Measurements from ENCODE around the gene IRAK4. TPM values are rescaled to one million over a fixed set of nuclear protein-coding genes. Genes with fewer than 3 reads are reported as not detected.
A peak's percentile ranks its signal among the peaks of the same experiment; 100 is the strongest.

Gene IRAK4
- 8.7 to 13.9 TPM (median 10.8 TPM) in 3 replicates for polyA plus RNA-seq
- 6.4 TPM for polyA plus RNA-seq (2011; ENCODE audit: low read depth)
- 5.2 and 9.7 TPM in 2 replicates for polyA plus RNA-seq (2011; cell fraction: cytosol; rRNA removed)
- polyA plus RNA-seq (2011; cell fraction: nucleus; rRNA removed) = 13.7 and 16.6 TPM in 2 replicates
- 6.3 and 9.0 TPM in 2 replicates for polyA plus RNA-seq (2012; ENCODE audit: low replicate concordance)
- polyA minus RNA-seq = 3.1 to 17.5 TPM (median 7.1 TPM) in 3 replicates
- polyA minus RNA-seq (2011; cell fraction: cytosol; rRNA and poly(A)+ RNA removed) = 10.0 TPM
- polyA minus RNA-seq (2011; cell fraction: nucleus; rRNA and poly(A)+ RNA removed) = 5.0 and 11.7 TPM in 2 replicates

DNA sequence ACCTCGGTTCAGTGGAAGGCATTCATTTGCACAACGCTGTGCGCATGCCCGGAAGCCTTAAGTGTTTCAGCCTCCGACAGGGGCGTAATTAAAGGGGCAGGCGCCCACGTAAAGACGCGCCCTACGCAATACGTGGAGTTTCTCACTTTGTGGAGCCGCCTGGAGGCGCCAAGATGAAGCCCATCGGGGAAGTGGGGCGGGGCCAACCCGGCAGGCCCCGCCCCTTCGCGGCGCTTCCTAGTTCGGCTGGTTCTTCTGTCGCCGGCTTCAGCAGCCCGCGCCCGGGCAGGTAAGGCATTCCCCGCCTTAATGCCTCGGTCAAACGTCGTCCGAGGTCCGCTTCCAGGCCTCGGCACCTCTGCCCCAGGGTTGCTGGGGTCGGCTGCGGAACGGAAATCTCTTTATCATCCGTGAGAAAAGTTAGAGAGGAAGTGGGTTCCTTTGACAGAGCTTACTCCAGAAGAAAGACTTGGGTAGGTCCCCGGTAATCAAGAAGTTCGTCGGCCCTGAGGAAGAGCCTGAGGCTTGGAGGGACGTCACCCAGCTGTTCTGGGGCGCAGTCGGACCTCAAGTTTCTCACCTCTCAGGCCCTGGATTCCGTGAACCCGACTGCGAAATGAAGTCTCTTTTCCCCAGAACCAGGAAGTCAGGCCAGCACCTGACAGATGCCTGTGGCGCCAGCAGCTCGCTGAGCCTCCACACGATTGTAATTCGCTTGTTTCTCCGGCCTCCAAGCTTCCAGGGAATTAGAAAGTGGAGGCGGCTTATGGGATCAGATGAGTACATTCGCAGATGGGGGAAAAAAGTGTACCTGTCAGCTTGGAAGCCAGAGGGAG lies at the start of gene IRAK4, which contains the start of gene PUS7L:
Gene IRAK4 (plus strand): TSS at position 224 of the 836 bp plus-strand sequence. CDS start 9,161 bp downstream, outside the sequence.
Gene PUS7L (minus strand): TSS at position 63 of the 836 bp plus-strand sequence. CDS start 3,545 bp downstream, outside the sequence.
- Histone ChIP-seq H3K9ac (ENCODE audit: control insufficient read depth, extremely low read depth, insufficient read depth, low read length) (peak within 1 kb of the TSS; percentile 85), H3K27ac (ENCODE audit: control insufficient read depth, insufficient read depth, low read length) (peak within 1 kb of the TSS; percentile 79), H3K4me2 (ENCODE audit: control insufficient read depth, extremely low read depth, insufficient read depth, low read depth, low read length) (peak within 1 kb of the TSS; percentile 97), H3K27me3 (ENCODE audit: control insufficient read depth, extremely low read depth, insufficient read depth, low read length) (no peaks in the 10 kb centered on the region), H3K36me3 (ENCODE audit: control insufficient read depth in 2 of 2, extremely low read depth in 1 of 2, insufficient read depth in 2 of 2, low read length in 2 of 2) (peaks cover 0 to 3% of the 10 kb centered on the region in 2 experiments), H3K79me2 (ENCODE audit: control insufficient read depth, insufficient read depth, low read length) (peaks cover 23% of the 10 kb centered on the region), H2AFZ (ENCODE audit: control insufficient read depth, low read length) (peak within 1 kb of the TSS; percentile 91), H3K9me3 (ENCODE audit: control insufficient read depth, low read depth, low read length) (no peaks in the 10 kb centered on the region), H3K4me1 (ENCODE audit: control insufficient read depth, extremely low read depth, insufficient read depth, low read length) (peaks cover 37% of the 10 kb centered on the region), H3K4me3 (ENCODE audit: control insufficient read depth in 2 of 3, extremely low read depth in 1 of 3, insufficient read depth in 2 of 3, low read depth in 1 of 3, low read length in 3 of 3) (peak within 1 kb of the TSS; percentile 66 to 78 (median 70)), H3K9me1 (ENCODE audit: control insufficient read depth, extremely low read depth, insufficient read depth, low read length) (no peaks in the 10 kb centered on the region), H4K20me1 (ENCODE audit: control insufficient read depth, extremely low read depth, insufficient read depth, low read length) (no peaks in the 10 kb centered on the region)
- no peak for TF ChIP-seq EZH2 (IDR thresholded peaks at IDR 0.05; ENCODE audit: low read length)
- TF ChIP-seq, protein P1, sequence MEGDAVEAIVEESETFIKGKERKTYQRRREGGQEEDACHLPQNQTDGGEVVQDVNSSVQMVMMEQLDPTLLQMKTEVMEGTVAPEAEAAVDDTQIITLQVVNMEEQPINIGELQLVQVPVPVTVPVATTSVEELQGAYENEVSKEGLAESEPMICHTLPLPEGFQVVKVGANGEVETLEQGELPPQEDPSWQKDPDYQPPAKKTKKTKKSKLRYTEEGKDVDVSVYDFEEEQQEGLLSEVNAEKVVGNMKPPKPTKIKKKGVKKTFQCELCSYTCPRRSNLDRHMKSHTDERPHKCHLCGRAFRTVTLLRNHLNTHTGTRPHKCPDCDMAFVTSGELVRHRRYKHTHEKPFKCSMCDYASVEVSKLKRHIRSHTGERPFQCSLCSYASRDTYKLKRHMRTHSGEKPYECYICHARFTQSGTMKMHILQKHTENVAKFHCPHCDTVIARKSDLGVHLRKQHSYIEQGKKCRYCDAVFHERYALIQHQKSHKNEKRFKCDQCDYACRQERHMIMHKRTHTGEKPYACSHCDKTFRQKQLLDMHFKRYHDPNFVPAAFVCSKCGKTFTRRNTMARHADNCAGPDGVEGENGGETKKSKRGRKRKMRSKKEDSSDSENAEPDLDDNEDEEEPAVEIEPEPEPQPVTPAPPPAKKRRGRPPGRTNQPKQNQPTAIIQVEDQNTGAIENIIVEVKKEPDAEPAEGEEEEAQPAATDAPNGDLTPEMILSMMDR (optimal IDR thresholded peaks at IDR 0.05 in 1 of 3, IDR thresholded peaks at IDR 0.05 in 1 of 3, conservative IDR thresholded peaks at IDR 0.05 in 1 of 3; ENCODE audit: extremely low read depth in 1 of 3, insufficient read depth in 2 of 3, low read length in 3 of 3) = peak; percentile 42 to 57 (median 53)
- dilution Hi-C loops (cut with MboI; ENCODE audit: extremely low pct_ligation_motif_present, low sequenced_read_pairs) = no loop called here
- DNase-seq (ENCODE audit: low read depth, low spot score) = peak; percentile 73
- FAIRE-seq = peak; percentile 79

DNA sequence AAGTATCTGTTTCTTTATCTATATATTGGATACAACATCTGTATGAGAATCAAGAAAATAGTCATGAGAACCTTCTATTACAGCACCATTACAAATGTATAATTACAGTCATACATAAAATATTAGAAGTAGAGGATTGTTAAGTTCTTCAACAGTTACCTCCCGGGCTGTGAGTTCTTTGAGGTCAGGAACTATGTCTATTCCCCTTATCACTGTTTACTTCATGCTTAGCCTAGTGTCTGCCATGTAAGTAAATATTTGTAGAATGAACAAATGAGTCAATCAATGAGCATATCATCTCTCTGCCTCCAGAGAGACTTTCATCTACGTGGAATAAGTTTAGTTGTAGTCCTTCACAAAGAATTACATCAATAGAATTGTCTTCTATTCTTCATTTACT lies 47.4 kb upstream of the IRAK4 start:
- DNase-seq (ENCODE audit: low read depth, low spot score) (no peak), FAIRE-seq (no peak)
- H3K27ac ChIP-seq (ENCODE audit: control insufficient read depth, insufficient read depth, low read length) = no peak overlapping the region
- no peaks in the 10 kb centered on the region for H3K9me1 ChIP-seq (ENCODE audit: control insufficient read depth, extremely low read depth, insufficient read depth, low read length)
- dilution Hi-C loops (cut with MboI; ENCODE audit: extremely low pct_ligation_motif_present, low sequenced_read_pairs) = no loop called here
- H3K9me3 ChIP-seq (ENCODE audit: control insufficient read depth, low read depth, low read length) = no peaks in the 10 kb centered on the region
- no peak overlapping the region for H2AFZ ChIP-seq (ENCODE audit: control insufficient read depth, low read length)
- H3K27me3 ChIP-seq (ENCODE audit: control insufficient read depth, extremely low read depth, insufficient read depth, low read length) = no peaks in the 10 kb centered on the region
- H3K36me3 ChIP-seq (ENCODE audit: control insufficient read depth in 2 of 2, extremely low read depth in 1 of 2, insufficient read depth in 2 of 2, low read length in 2 of 2) = no peaks in the 10 kb centered on the region
- no peaks in the 10 kb centered on the region for H3K4me1 ChIP-seq (ENCODE audit: control insufficient read depth, extremely low read depth, insufficient read depth, low read length)
- no peak overlapping the region for H3K4me3 ChIP-seq (ENCODE audit: control insufficient read depth in 2 of 3, extremely low read depth in 1 of 3, insufficient read depth in 2 of 3, low read depth in 1 of 3, low read length in 3 of 3)
- H3K4me2 ChIP-seq (ENCODE audit: control insufficient read depth, extremely low read depth, insufficient read depth, low read depth, low read length) = no peak overlapping the region
- H3K79me2 ChIP-seq (ENCODE audit: control insufficient read depth, insufficient read depth, low read length) = no peaks in the 10 kb centered on the region
- no peak for TF ChIP-seq EZH2 (IDR thresholded peaks at IDR 0.05; ENCODE audit: low read length)
- TF ChIP-seq, protein P1 (optimal IDR thresholded peaks at IDR 0.05 in 1 of 3, IDR thresholded peaks at IDR 0.05 in 1 of 3, conservative IDR thresholded peaks at IDR 0.05 in 1 of 3; ENCODE audit: extremely low read depth in 1 of 3, insufficient read depth in 2 of 3, low read length in 3 of 3) = no peak
- no peaks in the 10 kb centered on the region for H4K20me1 ChIP-seq (ENCODE audit: control insufficient read depth, extremely low read depth, insufficient read depth, low read length)
- H3K9ac ChIP-seq (ENCODE audit: control insufficient read depth, extremely low read depth, insufficient read depth, low read length) = no peak overlapping the region
